Nephron progenitor cell (in vitro differentiated cells): ENCODE measurements around the gene ZNF439.

ENCODE experiments used
- DNase-seq: peaks from one replicate; pipeline ENCODE4 v3.0.0; 2021
- H3K27ac Mint-ChIP-seq: 2 replicates; pipeline ENCODE4 v1.8.0; 2021; ENCODE audit warnings: mild to moderate bottlenecking, moderate library complexity, mixed read lengths
- H3K27me3 Mint-ChIP-seq: 2 replicates; pipeline ENCODE4 v1.8.0; 2021; ENCODE audit warnings: mild to moderate bottlenecking, low read depth, mixed read lengths; ENCODE audit not compliant: poor library complexity
- H3K36me3 Mint-ChIP-seq: 2 replicates; pipeline ENCODE4 v1.8.0; 2021; ENCODE audit warnings: low read depth, mixed read lengths
- H3K4me1 Mint-ChIP-seq: 2 replicates; pipeline ENCODE4 v1.8.0; 2021; ENCODE audit warnings: mixed read lengths
- H3K4me3 Mint-ChIP-seq: 2 replicates; pipeline ENCODE4 v1.8.0; 2021; ENCODE audit warnings: mild to moderate bottlenecking, moderate library complexity, mixed read lengths
- H3K9me3 Mint-ChIP-seq: 2 replicates; pipeline ENCODE4 v1.8.0; 2021; ENCODE audit warnings: mild to moderate bottlenecking, moderate library complexity, mixed read lengths
- CTCF ChIP-seq: fragments of 200-600 bp; sonication (generic); IDR thresholded peaks from 2 replicates; pipeline ENCODE4 v1.5.0; 2021; ENCODE audit warnings: antibody characterized with exemption

ZNF439 gene

DNA sequence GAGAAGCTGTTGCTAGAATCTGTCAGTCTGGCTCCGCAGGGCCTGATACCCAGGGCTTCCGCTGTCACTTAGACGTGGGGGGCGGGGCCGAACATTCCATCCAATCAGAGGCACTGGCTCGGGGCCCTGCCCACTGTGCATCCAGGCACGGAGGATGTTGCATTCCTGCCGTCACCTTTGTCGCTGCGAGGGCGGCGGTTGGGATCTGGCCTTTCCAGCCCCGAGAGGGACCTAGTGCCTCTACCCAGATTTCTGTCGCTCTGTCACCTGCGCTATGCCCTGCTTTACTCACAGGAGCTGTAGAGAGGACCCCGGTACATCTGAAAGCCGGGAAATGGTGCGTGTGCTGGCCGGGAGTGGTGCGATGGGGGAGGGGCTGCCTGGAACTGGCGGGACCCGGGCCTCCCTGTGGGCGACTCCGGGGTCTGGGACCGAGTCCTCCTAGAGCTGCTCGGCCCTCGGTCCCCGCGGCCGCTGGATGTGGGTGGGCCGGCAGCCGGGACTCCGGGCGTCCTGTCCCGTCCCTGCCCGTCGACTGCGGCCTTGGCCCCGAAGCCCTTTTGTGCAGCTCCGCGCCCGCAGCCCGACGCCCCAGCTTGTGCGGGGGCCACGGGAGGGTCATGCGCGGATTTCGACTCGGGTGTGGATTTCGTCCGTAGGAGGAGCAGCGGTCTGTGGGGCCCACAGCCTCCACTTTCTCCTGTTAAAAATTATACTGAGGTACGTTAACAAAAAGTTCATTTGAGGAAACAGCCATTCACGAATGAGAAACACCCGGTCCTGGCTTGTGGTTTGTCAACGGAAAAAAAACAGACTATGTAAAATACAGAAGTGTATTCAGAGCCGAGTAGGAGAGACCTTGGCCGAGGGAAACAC, at the start of gene ZNF439:
TSS of gene ZNF439 (plus strand) at position 133 of the 876 bp plus-strand sequence. CDS start at position 275, 142 bp downstream.
- Mint-ChIP-seq H3K27ac (no peak within 1 kb of the TSS), H3K4me1 (no peaks in the 10 kb centered on the region), H3K27me3 (peaks cover 11% of the 10 kb centered on the region)

GRCh38 chr19:11806354-11807098, 42.0 kb upstream of the ZNF439 start:
- Mint-ChIP-seq H3K4me1 (no peaks in the 10 kb centered on the region), H3K9me3 (peaks cover 95% of the 10 kb centered on the region), H3K36me3 (peaks cover 85% of the 10 kb centered on the region), H3K4me3 (no peak overlapping the region), H3K27ac (no peak overlapping the region), H3K27me3 (peaks cover 5% of the 10 kb centered on the region)
- no peak for TF ChIP-seq CTCF
- DNase-seq, result no peak

More for the DNA sequence above, at the start of gene ZNF439:
- TF ChIP-seq CTCF, result no peak
- Mint-ChIP-seq H3K9me3 (peaks cover 63% of the 10 kb centered on the region), H3K4me3 (peak within 1 kb of the TSS; percentile 35), H3K36me3 (no peaks in the 10 kb centered on the region)
- peak; percentile 16 for DNase-seq

- H3K9me3 Mint-ChIP-seq, result peaks cover 92% of the 10 kb centered on the region
- no peaks in the 10 kb centered on the region for H3K4me1 Mint-ChIP-seq
- no peak overlapping the region for H3K4me3 Mint-ChIP-seq
- no peak for TF ChIP-seq CTCF
- no peak overlapping the region for H3K27ac Mint-ChIP-seq
- H3K36me3 Mint-ChIP-seq, result peaks cover 85% of the 10 kb centered on the region
- peaks cover 5% of the 10 kb centered on the region for H3K27me3 Mint-ChIP-seq
- no peak for DNase-seq
These were observed 41.5 kb upstream of the ZNF439 start for GRCh38 chr19:11807099-11807380.

DNA sequence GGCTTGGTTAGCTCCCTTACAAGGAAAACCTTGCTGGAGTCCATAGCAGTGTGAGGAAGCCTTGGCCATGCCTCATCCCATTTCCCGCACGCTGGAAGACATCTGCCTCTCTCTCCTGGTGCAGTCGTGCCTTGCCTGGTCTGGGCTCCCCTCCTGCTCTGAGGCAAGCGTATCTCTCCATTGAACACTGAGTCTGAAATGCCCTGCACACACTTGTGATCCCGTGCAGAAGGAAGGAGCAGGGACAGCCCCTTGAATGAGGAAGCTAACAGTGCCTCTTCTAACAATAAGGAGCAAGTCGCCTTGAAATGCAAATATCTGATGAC, 34.9 kb upstream of the ZNF439 start:
- no peak for TF ChIP-seq CTCF
- Mint-ChIP-seq H3K36me3 (peaks cover 73% of the 10 kb centered on the region), H3K9me3 (peaks cover 87% of the 10 kb centered on the region), H3K27me3 (peaks cover 5% of the 10 kb centered on the region), H3K27ac (peak overlapping the region; percentile 96), H3K4me1 (peaks cover 15% of the 10 kb centered on the region), H3K4me3 (peak overlapping the region; percentile 93)
- no peak for DNase-seq

DNA sequence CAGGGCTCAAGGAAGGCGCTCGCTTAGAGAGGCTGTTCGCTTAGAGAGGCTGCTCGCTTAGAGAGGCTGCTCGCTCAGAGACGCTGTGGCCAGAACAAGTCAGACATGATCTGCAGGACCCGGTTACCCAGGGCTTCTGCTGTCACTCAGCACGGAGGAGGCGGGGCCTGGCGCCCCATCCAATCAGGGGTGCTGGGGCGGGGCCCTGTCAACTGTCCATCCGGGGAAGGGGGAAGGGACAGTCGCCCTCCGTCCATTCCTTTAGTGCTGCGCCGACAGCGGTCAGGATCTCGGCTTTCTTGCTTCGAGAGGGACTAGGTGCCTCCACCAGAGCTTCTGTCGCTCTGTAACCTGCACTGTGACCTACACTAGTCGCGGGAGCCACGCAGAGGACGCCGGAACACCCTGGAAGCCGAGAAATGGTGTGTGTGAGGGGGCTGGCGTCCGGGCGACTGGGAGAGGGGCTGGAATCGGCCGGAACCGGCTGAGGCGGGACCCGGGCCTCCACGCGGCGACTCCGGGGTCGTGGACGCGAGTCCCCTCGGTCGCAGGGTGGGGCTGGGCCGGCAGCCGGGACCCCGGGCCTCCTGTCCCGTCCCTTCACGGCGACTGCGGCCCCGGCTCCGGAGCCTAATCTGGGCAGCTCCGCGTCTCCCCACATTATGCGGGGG, 34.4 kb upstream of the ZNF439 start, which contains the start of gene ZNF440:
TSS of gene ZNF440 (plus strand) at position 245 of the 671 bp plus-strand sequence. CDS start at position 420, 175 bp downstream.
- Mint-ChIP-seq H3K27ac (peak within 1 kb of the TSS; percentile 96), H3K4me1 (peaks cover 15% of the 10 kb centered on the region), H3K36me3 (peaks cover 73% of the 10 kb centered on the region), H3K27me3 (peaks cover 5% of the 10 kb centered on the region), H3K9me3 (peaks cover 86% of the 10 kb centered on the region), H3K4me3 (peak within 1 kb of the TSS; percentile 93)
- peak; percentile 98 for DNase-seq
- TF ChIP-seq CTCF, result no peak
